ENCODE measurements around the gene PTPRN2. TPM values are rescaled to one million over a fixed set of nuclear protein-coding genes. Genes with fewer than 3 reads are reported as not detected.
"Not testable (repeated sequence)": the region's sequence is repeated elsewhere in the genome, so short reads cannot be mapped to it uniquely, and the experiment has no call there.

PTPRN2 gene
- polyA plus RNA-seq, 1 experiment = 0.02 TPM

- Histone ChIP-seq H3K27ac (ENCODE audit: low read depth, low read length) (no peak overlapping the region), H3K9me3 (ENCODE audit: control insufficient read depth, insufficient read depth, low read length) (peaks cover 77% of the 10 kb centered on the region), H3K27me3 (ENCODE audit: control insufficient read depth, insufficient read depth, low read length) (no peaks in the 10 kb centered on the region), H3K4me3 (ENCODE audit: low read depth, low read length) (no peak overlapping the region)
- ChIA-PET POLR2A (no interaction called here), CTCF (no interaction called here)
- DNase-seq (ENCODE audit: low read depth, low spot score) = no peak
- TF ChIP-seq CTCF (IDR thresholded peaks at IDR 0.05; ENCODE audit: low read depth, low read length) = no peak
Observed at GRCh38 chr7:158356454-158356853, 231.2 kb downstream of the PTPRN2 start.

- CTCF ChIA-PET = no interaction called here
- peaks cover 79% of the 10 kb centered on the region for H3K9me3 ChIP-seq (ENCODE audit: control insufficient read depth, insufficient read depth, low read length)
- DNase-seq (ENCODE audit: low read depth, low spot score) = no peak
- H3K4me3 ChIP-seq (ENCODE audit: low read depth, low read length) = no peak overlapping the region
- H3K27ac ChIP-seq (ENCODE audit: low read depth, low read length) = no peak overlapping the region
- no peaks in the 10 kb centered on the region for H3K27me3 ChIP-seq (ENCODE audit: control insufficient read depth, insufficient read depth, low read length)
- no peak for TF ChIP-seq CTCF (IDR thresholded peaks at IDR 0.05; ENCODE audit: low read depth, low read length)
- POLR2A ChIA-PET = no interaction called here
Observed at GRCh38 chr7:158355456-158356065, 232.1 kb downstream of the PTPRN2 start.

DNA sequence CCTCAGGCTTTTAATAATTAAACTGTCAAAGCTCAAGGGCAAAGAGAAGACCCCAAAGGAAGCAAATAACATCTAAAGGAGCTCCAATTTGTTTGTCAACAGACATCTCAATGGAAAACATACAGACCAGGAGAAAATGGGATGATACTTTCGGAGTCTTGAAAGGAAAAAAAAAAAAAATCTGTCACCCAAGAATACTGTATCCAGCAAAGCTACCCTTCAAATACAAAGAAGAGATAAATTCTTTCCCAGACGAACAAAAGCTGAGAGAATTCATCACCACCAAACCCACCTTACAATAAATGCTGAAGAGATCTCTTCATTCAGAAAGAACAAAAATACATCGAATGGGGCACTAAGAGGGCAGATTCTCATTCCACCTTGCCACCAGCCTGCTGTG is 232.8 kb downstream of the PTPRN2 start:
- DNase-seq (ENCODE audit: low read depth, low spot score) = no peak
- Histone ChIP-seq H3K9me3 (ENCODE audit: control insufficient read depth, insufficient read depth, low read length) (peaks cover 85% of the 10 kb centered on the region), H3K27ac (ENCODE audit: low read depth, low read length) (no peak overlapping the region), H3K27me3 (ENCODE audit: control insufficient read depth, insufficient read depth, low read length) (no peaks in the 10 kb centered on the region), H3K4me3 (ENCODE audit: low read depth, low read length) (no peak overlapping the region)
- POLR2A ChIA-PET = no interaction called here
- no peak for TF ChIP-seq CTCF (IDR thresholded peaks at IDR 0.05; ENCODE audit: low read depth, low read length)
- CTCF ChIA-PET = no interaction called here

DNA sequence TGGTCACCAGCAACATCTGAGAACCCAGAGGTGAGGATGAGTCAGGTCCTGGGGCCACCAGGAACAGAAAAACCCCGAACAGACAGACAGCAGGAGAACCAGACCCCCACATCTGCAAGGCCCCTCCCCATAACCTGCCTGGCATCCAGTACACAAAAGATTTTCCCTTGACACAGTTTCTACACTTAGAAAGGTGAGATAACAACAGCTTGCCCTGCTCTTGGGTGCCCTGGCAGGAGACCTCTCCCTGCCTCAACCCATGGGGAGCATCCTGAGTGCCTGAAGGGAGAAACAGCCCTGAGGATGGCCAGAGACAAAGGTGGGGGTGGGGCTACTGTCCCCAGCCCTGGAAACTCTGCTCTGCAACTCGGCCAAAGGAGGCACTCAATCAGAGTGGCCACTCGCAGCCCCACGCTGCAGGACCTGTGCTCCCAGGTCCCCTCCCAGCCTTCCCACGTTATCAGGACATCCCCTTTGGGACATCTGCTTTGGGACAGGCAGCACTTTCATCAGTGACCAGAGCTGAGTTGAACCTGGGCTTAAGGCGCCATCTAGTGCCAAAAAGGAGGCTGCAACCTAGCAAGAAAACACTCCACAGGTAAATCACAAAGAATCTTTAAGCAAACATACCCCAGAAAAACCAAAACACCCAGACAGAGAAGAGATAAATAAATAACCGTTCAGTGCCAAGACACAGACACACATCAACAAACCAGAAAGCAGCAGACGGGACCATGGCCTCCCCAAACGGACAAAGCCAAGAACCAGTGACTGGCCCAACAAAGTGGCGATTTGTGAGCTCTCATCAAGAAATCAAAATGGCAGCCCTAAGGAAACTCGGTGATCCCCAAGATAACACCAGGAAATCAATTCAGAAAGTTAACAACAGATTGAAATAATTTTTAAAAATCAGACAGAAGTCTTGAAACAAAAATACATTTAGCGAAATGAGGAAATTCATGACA is 233.7 kb downstream of the PTPRN2 start:
- H3K27ac ChIP-seq (ENCODE audit: low read depth, low read length) = no peak overlapping the region
- H3K9me3 ChIP-seq (ENCODE audit: control insufficient read depth, insufficient read depth, low read length) = peaks cover 79% of the 10 kb centered on the region
- TF ChIP-seq CTCF (IDR thresholded peaks at IDR 0.05; ENCODE audit: low read depth, low read length) = no peak
- CTCF ChIA-PET = no interaction called here
- DNase-seq (ENCODE audit: low read depth, low spot score) = no peak
- no peak overlapping the region for H3K4me3 ChIP-seq (ENCODE audit: low read depth, low read length)
- POLR2A ChIA-PET = no interaction called here
- H3K27me3 ChIP-seq (ENCODE audit: control insufficient read depth, insufficient read depth, low read length) = no peaks in the 10 kb centered on the region

- CTCF ChIA-PET = not testable (repeated sequence)
Observed at GRCh38 chr7:158351899-158352729, 235.5 kb downstream of the PTPRN2 start.

More at GRCh38 chr7:158351899-158352729, 235.5 kb downstream of the PTPRN2 start:
- H3K27ac ChIP-seq (ENCODE audit: low read depth, low read length); POLR2A ChIA-PET; H3K27me3 ChIP-seq (ENCODE audit: control insufficient read depth, insufficient read depth, low read length); DNase-seq (ENCODE audit: low read depth, low spot score); H3K4me3 ChIP-seq (ENCODE audit: low read depth, low read length): not testable (repeated sequence)
- H3K9me3 ChIP-seq (ENCODE audit: control insufficient read depth, insufficient read depth, low read length) = peaks cover 72% of the 10 kb centered on the region
